Measurements from ENCODE around the gene CAVIN1.

DNA sequence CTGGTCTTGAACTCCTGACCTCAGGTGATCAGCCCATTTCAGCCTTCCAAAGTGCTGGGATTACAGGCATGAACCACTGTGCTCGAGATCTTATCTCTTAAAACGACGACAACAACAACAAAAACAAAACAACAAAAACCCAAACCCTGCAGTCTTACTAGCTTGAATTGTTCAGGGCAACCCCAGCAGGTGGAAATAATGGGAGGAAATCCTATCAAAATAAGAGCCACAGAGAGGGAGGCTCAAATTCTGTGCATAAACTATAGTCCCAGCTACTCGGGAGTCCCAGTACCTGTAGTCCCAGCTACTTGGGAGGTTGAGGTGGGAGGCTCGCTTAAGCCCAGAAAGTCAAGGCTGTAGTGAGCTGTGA lies 19.1 kb upstream of the CAVIN1 start:
- TF ChIP-seq, protein P1, sequence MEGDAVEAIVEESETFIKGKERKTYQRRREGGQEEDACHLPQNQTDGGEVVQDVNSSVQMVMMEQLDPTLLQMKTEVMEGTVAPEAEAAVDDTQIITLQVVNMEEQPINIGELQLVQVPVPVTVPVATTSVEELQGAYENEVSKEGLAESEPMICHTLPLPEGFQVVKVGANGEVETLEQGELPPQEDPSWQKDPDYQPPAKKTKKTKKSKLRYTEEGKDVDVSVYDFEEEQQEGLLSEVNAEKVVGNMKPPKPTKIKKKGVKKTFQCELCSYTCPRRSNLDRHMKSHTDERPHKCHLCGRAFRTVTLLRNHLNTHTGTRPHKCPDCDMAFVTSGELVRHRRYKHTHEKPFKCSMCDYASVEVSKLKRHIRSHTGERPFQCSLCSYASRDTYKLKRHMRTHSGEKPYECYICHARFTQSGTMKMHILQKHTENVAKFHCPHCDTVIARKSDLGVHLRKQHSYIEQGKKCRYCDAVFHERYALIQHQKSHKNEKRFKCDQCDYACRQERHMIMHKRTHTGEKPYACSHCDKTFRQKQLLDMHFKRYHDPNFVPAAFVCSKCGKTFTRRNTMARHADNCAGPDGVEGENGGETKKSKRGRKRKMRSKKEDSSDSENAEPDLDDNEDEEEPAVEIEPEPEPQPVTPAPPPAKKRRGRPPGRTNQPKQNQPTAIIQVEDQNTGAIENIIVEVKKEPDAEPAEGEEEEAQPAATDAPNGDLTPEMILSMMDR (IDR thresholded peaks at IDR 0.05; ENCODE audit: insufficient read depth, low read length, poor library complexity, severe bottlenecking) = no peak
- no peak for TF ChIP-seq EZH2phosphoT487 (conservative IDR thresholded peaks at IDR 0.05; ENCODE audit: low read length)

Measured in SU-DHL-6 (cell line).